GM21526 (cell line): ENCODE results near the gene BCDIN3D.
"Not testable (repeated sequence)": the region's sequence is repeated elsewhere in the genome, so short reads cannot be mapped to it uniquely, and the experiment has no call there.

Experiments
- ATAC-seq: cut with Tn5 transposase; IDR thresholded peaks from one replicate; pipeline ENCODE4 v1.9.1; 2021; ENCODE audit warnings: moderate library complexity; ENCODE audit not compliant: unreplicated experiment, low FRiP score

Gene BCDIN3D

GRCh38 chr12:49877066-49877465 is 34.2 kb upstream of the BCDIN3D start:
- ATAC-seq: no peak

GRCh38 chr12:49876070-49876469 is 33.2 kb upstream of the BCDIN3D start:
- no peak for ATAC-seq

- ATAC-seq: no peak
Measured at GRCh38 chr12:49875115-49875720, 32.3 kb upstream of the BCDIN3D start.

GRCh38 chr12:49874142-49874897 is 31.4 kb upstream of the BCDIN3D start:
- ATAC-seq: no peak

GRCh38 chr12:49873361-49873934 is 30.5 kb upstream of the BCDIN3D start:
- ATAC-seq: no peak

GRCh38 chr12:49872781-49873181 is 29.9 kb upstream of the BCDIN3D start:
- ATAC-seq: no peak

- ATAC-seq: no peak
Measured at GRCh38 chr12:49872381-49872780, 29.5 kb upstream of the BCDIN3D start.

GRCh38 chr12:49871811-49872251 is 28.9 kb upstream of the BCDIN3D start:
- not testable (repeated sequence) for ATAC-seq

GRCh38 chr12:49871263-49871561 is 28.3 kb upstream of the BCDIN3D start:
- no peak for ATAC-seq

GRCh38 chr12:49870501-49871262 is 27.8 kb upstream of the BCDIN3D start:
- no peak for ATAC-seq

- no peak for ATAC-seq
Measured at GRCh38 chr12:49869816-49870500, 27.1 kb upstream of the BCDIN3D start.

- no peak for ATAC-seq
Measured at GRCh38 chr12:49868952-49869815, 26.3 kb upstream of the BCDIN3D start.

GRCh38 chr12:49868449-49868848 is 25.5 kb upstream of the BCDIN3D start:
- no peak for ATAC-seq

GRCh38 chr12:49867570-49868341 is 24.9 kb upstream of the BCDIN3D start:
- ATAC-seq: no peak

GRCh38 chr12:49866859-49867569 is 24.1 kb upstream of the BCDIN3D start:
- ATAC-seq: no peak

GRCh38 chr12:49865782-49866135 is 22.9 kb upstream of the BCDIN3D start:
- no peak for ATAC-seq

GRCh38 chr12:49865109-49865781 is 22.3 kb upstream of the BCDIN3D start:
- no peak for ATAC-seq

- no peak for ATAC-seq
Measured at GRCh38 chr12:49864798-49865090, 21.8 kb upstream of the BCDIN3D start.
